GM03348 (cell line): Measurements from ENCODE around the gene CTDP1.

Experiments
- DNase-seq: peaks from one replicate; pipeline ENCODE4 v3.0.0; 2012; ENCODE audit warnings: low spot score

CTDP1 gene

GRCh38 chr18:79784965-79785770 is 105.6 kb downstream of the CTDP1 start:
- no peak for DNase-seq

- no peak for DNase-seq
These were observed 106.2 kb downstream of the CTDP1 start for GRCh38 chr18:79785831-79786230.

DNA sequence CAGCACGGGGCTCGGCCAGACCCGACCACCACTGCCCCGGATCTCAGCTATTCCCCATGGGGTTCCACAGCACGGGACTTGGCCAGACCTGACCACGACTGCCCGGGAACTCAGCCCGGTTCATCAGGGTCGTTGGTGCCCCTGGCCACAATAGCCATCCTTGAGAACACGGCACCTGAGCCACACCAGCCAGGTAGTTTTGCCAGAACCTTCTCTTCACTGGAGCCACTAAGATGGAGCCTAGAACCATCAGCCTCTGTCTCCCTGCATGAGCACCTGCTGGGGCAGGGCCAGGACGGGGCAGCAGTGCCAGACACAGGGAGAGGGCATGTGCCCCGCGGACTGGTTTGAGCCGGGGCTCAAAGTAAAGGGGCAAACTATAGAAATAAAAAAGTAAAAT is 106.7 kb downstream of the CTDP1 start:
- DNase-seq: no peak

DNA sequence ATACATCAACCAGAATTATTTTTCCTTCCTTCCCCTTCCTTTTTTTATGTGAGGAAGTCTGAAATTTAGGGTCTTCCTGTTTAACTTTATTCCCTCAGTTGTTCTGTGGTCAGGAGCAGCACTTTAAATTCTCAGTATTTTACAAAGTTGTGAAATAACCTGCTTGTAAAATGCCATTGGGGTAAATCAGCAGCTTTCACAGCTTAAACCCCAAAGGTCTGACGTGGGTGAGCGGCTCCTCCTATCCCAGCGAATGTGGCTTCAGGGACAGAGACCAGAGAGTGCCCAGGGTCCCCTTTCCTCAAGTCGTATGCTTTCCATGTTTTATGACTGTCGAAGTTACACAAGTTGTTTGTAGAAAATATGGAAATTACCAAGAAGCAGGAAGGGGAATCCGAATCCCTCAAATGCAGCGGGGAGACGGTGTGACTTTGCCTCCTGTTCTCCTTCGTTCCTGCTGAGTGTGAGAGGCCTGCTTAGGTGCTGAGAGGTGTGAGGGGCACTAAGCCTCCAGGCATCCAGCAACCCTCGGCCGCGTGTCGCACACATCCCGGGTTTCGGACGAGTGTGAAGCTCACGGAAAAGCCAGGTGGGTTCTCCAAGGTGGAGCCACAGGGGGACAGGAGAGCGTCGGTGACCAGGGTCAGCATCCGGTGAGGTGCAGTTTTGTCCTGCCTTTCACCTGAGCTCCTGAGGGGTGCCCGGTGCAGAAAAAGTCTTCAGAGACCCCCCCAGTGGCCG is 107.4 kb downstream of the CTDP1 start:
- DNase-seq: peak; percentile 65

- no peak for DNase-seq
These were observed 107.9 kb downstream of the CTDP1 start for GRCh38 chr18:79787527-79787864.

DNA sequence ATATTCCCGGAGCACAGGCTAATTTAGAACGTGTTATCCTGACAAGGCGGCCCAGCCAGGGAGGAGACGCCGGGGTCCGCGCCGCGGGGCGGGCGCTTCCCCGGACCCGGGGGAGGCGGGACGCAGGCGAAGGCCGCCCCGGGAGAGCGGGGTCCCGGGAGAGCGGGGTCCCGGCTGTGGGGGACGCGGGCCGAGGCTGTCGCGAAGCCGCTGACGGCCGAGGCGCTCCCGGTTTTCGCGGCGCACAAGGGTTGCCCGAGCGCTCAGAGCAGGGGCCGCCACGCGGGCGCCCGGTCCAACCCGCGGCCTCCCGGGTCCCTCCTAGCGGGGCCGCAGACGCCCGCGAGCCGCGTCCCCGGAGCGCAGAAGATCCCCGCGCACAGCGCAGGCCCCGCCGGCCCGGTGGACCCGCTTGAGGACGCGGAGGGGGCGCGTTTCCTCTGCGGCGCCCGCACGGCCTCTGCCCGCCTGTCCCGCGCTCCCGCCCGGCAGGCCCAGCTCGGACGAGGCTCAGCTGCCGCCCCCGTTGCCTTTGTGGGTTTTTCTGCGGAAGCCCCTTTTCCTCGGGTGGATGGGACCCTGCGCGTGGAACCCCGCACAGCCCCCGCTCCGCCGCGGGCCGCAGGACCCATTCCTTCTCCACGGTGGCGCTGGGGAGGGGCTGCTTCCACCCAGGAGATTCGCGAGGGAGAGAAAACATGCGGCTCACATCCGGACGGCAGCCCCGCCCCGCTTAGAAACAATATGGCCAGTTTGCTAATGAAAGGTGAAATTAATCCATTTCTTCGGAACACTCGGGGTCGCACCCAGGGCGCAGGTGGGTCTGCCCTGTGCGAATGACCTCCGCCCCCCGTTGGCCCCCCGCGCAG is 108.5 kb downstream of the CTDP1 start:
- no peak for DNase-seq

DNA sequence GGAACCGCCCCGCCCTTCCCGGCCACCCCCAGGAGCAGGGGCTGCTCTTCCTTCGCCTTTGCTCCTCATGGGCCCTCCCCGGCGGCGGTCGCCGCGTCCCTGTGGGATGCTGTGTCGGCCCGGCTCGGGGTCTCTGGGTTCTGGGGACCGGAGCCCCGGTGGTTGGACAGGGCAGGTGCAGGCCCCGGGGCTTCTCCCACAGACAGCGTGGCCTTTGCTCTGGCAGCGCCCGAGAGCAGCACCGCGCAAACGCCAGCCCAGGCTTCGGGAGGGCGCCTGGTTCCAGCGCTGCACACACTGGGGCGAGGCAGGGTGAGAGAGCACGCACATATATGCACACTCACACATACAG is 109.1 kb downstream of the CTDP1 start:
- no peak for DNase-seq

DNA sequence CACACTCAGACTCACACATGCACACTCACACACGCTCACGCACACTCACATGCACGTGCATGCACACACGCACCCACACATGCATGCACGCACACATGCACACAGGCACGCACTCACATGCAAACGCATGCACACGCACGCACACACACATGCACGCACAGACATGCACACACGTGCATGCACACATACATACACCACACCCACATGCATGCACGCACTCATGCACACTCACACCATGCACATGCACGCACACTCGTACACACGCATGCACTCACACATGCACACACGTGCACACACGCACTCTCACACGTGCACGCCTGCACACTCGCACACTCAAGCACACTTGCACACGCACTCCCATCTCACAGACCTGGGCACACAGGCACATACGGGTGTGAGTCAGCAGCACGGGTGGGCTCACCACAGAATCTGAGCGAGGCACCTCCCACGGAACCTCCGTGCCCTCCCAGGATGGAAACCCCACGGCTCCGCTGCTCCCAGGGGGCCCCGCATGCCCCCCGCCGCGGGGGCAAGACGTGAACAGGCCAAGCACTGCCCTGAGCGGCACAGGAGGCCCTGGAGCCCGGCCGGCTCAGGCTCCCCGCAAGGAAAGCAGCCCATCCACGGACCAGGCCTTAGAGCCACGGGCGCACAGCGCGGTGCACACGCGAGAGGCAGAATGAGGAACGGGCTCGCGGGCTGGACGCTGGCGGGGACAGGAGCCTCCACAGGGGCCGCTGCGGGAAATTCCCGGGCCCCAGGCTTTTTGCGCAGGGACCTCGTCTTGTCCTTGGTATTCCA is 109.7 kb downstream of the CTDP1 start:
- no peak for DNase-seq

- no peak for DNase-seq
These were observed 110.6 kb downstream of the CTDP1 start for GRCh38 chr18:79789901-79790890.

GRCh38 chr18:79790996-79791972 is 111.7 kb downstream of the CTDP1 start:
- DNase-seq: peak; percentile 89

- DNase-seq: no peak
These were observed 112.7 kb downstream of the CTDP1 start for GRCh38 chr18:79792096-79792987.

GRCh38 chr18:79792988-79793355 is 113.4 kb downstream of the CTDP1 start:
- no peak for DNase-seq

GRCh38 chr18:79794846-79795245 is 115.2 kb downstream of the CTDP1 start:
- no peak for DNase-seq

- DNase-seq: no peak
These were observed 115.8 kb downstream of the CTDP1 start for GRCh38 chr18:79795446-79795845.

- no peak for DNase-seq
These were observed 116.4 kb downstream of the CTDP1 start for GRCh38 chr18:79796016-79796415.

- DNase-seq: peak; percentile 40
These were observed 117.2 kb downstream of the CTDP1 start for GRCh38 chr18:79796531-79797405.
